ELR (cell line): ENCODE measurements around the gene HACE1.
A peak's percentile ranks its signal among the peaks of the same experiment; 100 is the strongest.
"Not testable (repeated sequence)": the region's sequence is repeated elsewhere in the genome, so short reads cannot be mapped to it uniquely, and the experiment has no call there.

Source experiments
- DNase-seq: peaks from one replicate; pipeline ENCODE4 v3.0.0-alpha.2; 2015; ENCODE audit warnings: low read depth

HACE1 gene

GRCh38 chr6:104829183-104829958, 30.3 kb downstream of the HACE1 start:
- DNase-seq, result no peak

GRCh38 chr6:104828478-104828877, 31.2 kb downstream of the HACE1 start:
- DNase-seq, result no peak

- not testable (repeated sequence) for DNase-seq
Observed at GRCh38 chr6:104820820-104821219, 38.9 kb downstream of the HACE1 start.

- DNase-seq, result no peak
Observed at GRCh38 chr6:104816125-104816524, 43.6 kb downstream of the HACE1 start.

GRCh38 chr6:104814743-104815142, 45.0 kb downstream of the HACE1 start:
- DNase-seq, result no peak

GRCh38 chr6:104813552-104813951, 46.2 kb downstream of the HACE1 start:
- no peak for DNase-seq

- no peak for DNase-seq
Observed at GRCh38 chr6:104809116-104809515, 50.6 kb downstream of the HACE1 start.

GRCh38 chr6:104805335-104805734, 54.4 kb downstream of the HACE1 start:
- DNase-seq, result not testable (repeated sequence)

- no peak for DNase-seq
Observed at GRCh38 chr6:104799134-104799657, 60.5 kb downstream of the HACE1 start.

GRCh38 chr6:104796031-104796785, 63.5 kb downstream of the HACE1 start:
- no peak for DNase-seq

- DNase-seq, result no peak
Observed at GRCh38 chr6:104795363-104795762, 64.4 kb downstream of the HACE1 start.

GRCh38 chr6:104789770-104790190, 69.9 kb downstream of the HACE1 start:
- DNase-seq, result peak; percentile 72

GRCh38 chr6:104788400-104788799, 71.3 kb downstream of the HACE1 start:
- DNase-seq, result peak; percentile 5

GRCh38 chr6:104787305-104787704, 72.4 kb downstream of the HACE1 start:
- DNase-seq, result no peak

GRCh38 chr6:104784884-104785283, 74.8 kb downstream of the HACE1 start:
- DNase-seq, result peak; percentile 53

- peak; percentile 63 for DNase-seq
Observed at GRCh38 chr6:104771258-104771832, 88.4 kb downstream of the HACE1 start.

GRCh38 chr6:104768906-104769305, 90.8 kb downstream of the HACE1 start:
- DNase-seq, result no peak

GRCh38 chr6:104766595-104766994, 93.1 kb downstream of the HACE1 start:
- no peak for DNase-seq

GRCh38 chr6:104754788-104755409, 104.8 kb downstream of the HACE1 start:
- no peak for DNase-seq

- no peak for DNase-seq
Observed at GRCh38 chr6:104753251-104753650, 106.5 kb downstream of the HACE1 start.

GRCh38 chr6:104750449-104750848, 109.3 kb downstream of the HACE1 start:
- no peak for DNase-seq

GRCh38 chr6:104739124-104739523, 120.6 kb downstream of the HACE1 start:
- not testable (repeated sequence) for DNase-seq
